ENCODE results near the gene NOP53. TPM values are rescaled to one million over a fixed set of nuclear protein-coding genes. Genes with fewer than 3 reads are reported as not detected.

The NOP53 gene
- total and polyA plus RNA-seq, 2 of the 4 experiments (the other 2 are of a cell fraction) = 59.5 to 83.2 TPM

DNA sequence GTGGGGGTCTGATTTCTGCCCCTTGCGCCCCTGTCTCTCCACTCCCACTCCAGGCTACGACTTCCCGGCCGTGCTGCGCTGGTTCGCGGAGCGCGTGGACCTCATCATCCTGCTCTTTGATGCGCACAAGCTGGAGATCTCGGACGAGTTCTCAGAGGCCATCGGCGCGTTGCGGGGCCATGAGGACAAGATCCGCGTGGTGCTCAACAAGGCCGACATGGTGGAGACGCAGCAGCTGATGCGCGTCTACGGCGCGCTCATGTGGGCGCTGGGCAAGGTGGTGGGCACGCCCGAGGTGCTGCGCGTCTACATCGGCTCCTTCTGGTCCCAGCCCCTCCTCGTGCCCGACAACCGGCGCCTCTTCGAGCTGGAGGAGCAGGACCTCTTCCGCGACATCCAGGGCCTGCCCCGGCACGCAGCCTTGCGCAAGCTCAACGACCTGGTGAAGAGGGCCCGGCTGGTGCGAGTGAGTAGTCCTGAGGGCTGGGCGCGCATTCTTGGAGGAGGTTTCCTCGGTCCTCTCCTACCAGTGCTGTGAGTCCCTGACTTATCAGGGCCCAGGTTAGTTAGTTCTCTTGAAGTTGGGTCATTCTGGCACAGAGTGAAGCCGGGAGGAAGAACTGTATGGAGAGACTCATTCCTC, 19.5 kb upstream of the NOP53 start:
- Histone ChIP-seq H3K18ac (ENCODE audit: low read depth, low read length) (no peak overlapping the region), H4K91ac (ENCODE audit: insufficient read depth, low read depth, low read length) (peak overlapping the region; percentile 0; the same call in 1 of the 2 replicates), H4K5ac (ENCODE audit: low read depth, low read length) (0 out of 2 replicates have a peak overlapping the region, but pooled peaks have one; percentile 22), H3K27ac (ENCODE audit: insufficient read depth, low read length) (peak overlapping the region; percentile 71; the same call in 1 of the 2 replicates), H3K9me1 (ENCODE audit: insufficient read depth, low read length) (peaks cover 36% of the 10 kb centered on the region), H4K8ac (ENCODE audit: low read depth in 2 of 2, low read length in 2 of 2) (peak overlapping the region; percentile 64 to 80; a peak in 2 of 4 replicates), H3K4me2 (ENCODE audit: low read depth, low read length) (no peak overlapping the region), H2AK9ac (replicated peaks; ENCODE audit: low read depth, low read length, poor library complexity) (peak overlapping the region; percentile 74), H3K4me1 (ENCODE audit: control insufficient read depth, insufficient read depth, low read length) (peaks cover 33% of the 10 kb centered on the region), H2BK5ac (ENCODE audit: low read depth, low read length, poor library complexity, severe bottlenecking) (peak overlapping the region; percentile 69), H3K27me3 (ENCODE audit: control insufficient read depth, insufficient read depth, low read length) (no peaks in the 10 kb centered on the region), H2BK120ac (ENCODE audit: low read depth, low read length) (peak overlapping the region; percentile 53; the same call in 1 of the 2 replicates), H3K9me3 (ENCODE audit: control insufficient read depth, insufficient read depth, low read length) (no peaks in the 10 kb centered on the region), H3K14ac (replicated peaks; ENCODE audit: low read depth, low read length) (no peak overlapping the region), H3K56ac (ENCODE audit: extremely low read depth, insufficient read depth, low read length) (0 out of 2 replicates have a peak overlapping the region, but pooled peaks have one; percentile 16), H2AFZ (replicated peaks; ENCODE audit: low read length, poor library complexity) (no peak overlapping the region), H3K36me3 (ENCODE audit: control insufficient read depth, insufficient read depth, low read length) (peaks cover 70% of the 10 kb centered on the region), H3K23ac (ENCODE audit: low read depth, low read length) (peak overlapping the region; percentile 18; the same call in 1 of the 2 replicates), H2BK15ac (ENCODE audit: low read depth, low read length) (peak overlapping the region; percentile 4; the same call in 1 of the 3 replicates), H2BK20ac (ENCODE audit: low read depth, low read length) (0 out of 2 replicates have a peak overlapping the region, but pooled peaks have one; percentile 14), H3K9ac (ENCODE audit: low read depth, low read length) (no peak overlapping the region), H3K4me3 (ENCODE audit: insufficient read depth, low read depth, low read length) (no peak overlapping the region), H3K79me1 (ENCODE audit: low read depth in 1 of 2, low read length in 2 of 2) (peaks cover 27 to 78% of the 10 kb centered on the region in 2 experiments), H2AK5ac (ENCODE audit: low read depth, low read length) (peak overlapping the region; percentile 72), H3K4ac (ENCODE audit: low read depth, low read length) (peak overlapping the region; percentile 78), H4K20me1 (ENCODE audit: insufficient read depth, low read length) (peaks cover 44% of the 10 kb centered on the region)
- peak; percentile 49 for TF ChIP-seq CEBPB (IDR thresholded peaks at IDR 0.05; ENCODE audit: low read depth, low read length)
- TF ChIP-seq, protein P1, sequence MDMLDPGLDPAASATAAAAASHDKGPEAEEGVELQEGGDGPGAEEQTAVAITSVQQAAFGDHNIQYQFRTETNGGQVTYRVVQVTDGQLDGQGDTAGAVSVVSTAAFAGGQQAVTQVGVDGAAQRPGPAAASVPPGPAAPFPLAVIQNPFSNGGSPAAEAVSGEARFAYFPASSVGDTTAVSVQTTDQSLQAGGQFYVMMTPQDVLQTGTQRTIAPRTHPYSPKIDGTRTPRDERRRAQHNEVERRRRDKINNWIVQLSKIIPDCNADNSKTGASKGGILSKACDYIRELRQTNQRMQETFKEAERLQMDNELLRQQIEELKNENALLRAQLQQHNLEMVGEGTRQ (IDR thresholded peaks at IDR 0.05; ENCODE audit: low read depth, low read length) = no peak
- BruUV-seq (replicated peaks) = no TSS peak
- intact Hi-C loops (cut with micrococcal nuclease) = no loop called here
- DNase-seq (no peak), ATAC-seq (ENCODE audit: low read depth) (no peak)
- in situ Hi-C loops (cut with MboI; ENCODE audit: low sequenced_read_pairs) = no loop called here
- CTCF ChIA-PET = interaction anchor here (1.0 kb wide), 1 partner anchor 17 kb away, joined by 3 read pairs; no protein-coding TSS in a partner anchor
- dilution Hi-C loops (cut with HindIII; ENCODE audit: low sequenced_read_pairs, unreplicated experiment) = no loop called here
- POLR2A ChIA-PET (ENCODE audit: unreplicated experiment) = no interaction called here
- 83% methylated on average over 26 of the region's 48 CpGs; no CpG with 5 or more reads in 1 of the 2 experiments for WGBS, 2 experiments (ENCODE audit: extremely low coverage in 2 of 2, insufficient read length in 1 of 2)

Data from IMR-90 (cell line).